Effector CD8-positive, alpha-beta T cell (primary cell): ENCODE data around the gene IZUMO2.
"Not testable (repeated sequence)": the region's sequence is repeated elsewhere in the genome, so short reads cannot be mapped to it uniquely, and the experiment has no call there.

Experiments
- DNase-seq: peaks from one replicate; lab custom pipeline; 2025; lab: John Stamatoyannopoulos, UW

The IZUMO2 gene

GRCh38 chr19:50184196-50184595, 21.1 kb upstream of the IZUMO2 start:
- no peak for DNase-seq

- no peak for DNase-seq
These were observed 18.0 kb upstream of the IZUMO2 start for GRCh38 chr19:50181121-50181520.

DNA sequence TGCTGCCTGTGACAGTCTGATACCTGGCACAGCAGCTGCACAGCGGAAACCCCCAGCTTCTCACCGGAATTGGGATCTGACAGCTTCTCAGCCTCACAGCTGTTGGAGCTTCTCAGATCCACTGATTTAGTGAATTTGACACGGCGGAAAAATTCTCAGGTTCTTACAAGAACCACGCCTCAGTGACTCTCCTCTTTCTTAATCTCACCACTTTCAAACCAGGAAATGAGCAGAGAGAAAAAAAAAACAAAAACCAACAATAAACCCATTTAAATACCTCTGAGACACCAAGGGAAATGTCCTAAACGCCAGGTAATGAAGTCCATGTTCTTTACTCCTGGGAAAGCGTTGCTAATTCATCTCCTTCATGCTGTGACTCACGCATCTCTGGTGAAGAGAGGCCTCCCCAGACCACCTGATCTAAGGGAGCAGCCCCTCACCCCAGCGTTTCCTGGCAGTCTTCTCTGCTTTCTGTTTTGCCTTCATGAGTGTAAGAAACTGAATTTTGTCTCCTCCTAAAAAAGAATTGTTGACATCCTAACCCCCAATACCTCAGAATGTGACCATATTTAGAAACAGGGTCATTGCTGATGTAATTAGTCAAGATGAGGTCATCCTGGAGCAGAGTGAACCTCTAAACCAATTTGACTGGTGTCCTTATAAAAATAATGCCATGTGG, 15.9 kb upstream of the IZUMO2 start:
- DNase-seq = no peak

GRCh38 chr19:50178320-50178719, 15.2 kb upstream of the IZUMO2 start:
- DNase-seq = no peak

- no peak for DNase-seq
These were observed 13.7 kb upstream of the IZUMO2 start for GRCh38 chr19:50176775-50177174.

DNA sequence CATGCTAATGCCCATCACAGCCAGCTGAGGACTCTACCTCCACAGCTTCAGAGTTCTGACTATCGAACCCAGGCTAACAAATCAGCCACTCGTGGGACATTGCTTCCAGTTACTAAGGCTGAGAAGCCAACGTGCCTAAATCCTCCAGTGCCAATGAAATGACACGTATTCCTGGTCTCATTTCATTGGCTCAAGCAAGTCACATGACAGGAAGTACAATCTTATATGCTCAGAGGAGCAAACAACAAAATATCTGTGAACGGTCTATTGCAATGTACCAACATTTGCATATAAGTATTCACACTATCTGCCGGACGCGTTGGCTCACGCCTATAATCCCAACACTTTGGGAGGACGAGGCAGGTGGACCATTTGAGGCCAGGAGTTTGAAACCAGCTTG, 12.8 kb upstream of the IZUMO2 start:
- no peak for DNase-seq

DNA sequence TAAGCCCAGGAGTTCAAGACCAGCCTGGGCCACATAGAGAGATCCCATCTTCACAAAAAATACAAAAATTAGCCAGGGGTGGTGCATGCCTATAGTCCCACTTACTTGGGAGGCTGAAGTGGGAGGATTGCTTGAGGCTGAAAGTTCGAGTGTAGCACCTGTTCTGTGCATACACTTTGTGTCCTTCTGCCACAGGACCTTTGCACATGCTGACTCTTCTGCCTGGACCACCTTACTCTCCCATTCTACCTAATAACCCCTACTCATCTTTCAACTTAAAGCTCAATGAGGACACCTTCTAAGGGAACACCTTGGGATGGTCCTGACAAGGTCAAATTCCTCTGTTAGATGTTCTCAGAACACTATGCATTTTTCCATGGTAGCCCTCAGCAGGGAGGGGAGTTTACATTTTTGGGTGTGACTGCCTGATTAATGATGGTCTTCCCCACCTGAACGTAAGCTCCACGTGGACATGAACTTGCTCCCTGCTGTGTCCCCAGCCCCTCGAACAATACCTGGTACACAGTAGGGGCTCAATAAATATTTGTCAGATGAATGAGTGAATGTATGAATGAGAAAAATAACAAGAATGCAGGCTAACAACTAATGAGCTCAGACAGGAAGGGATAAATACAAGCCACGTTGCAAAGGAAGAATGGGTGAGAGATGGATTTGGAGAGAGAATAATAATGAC, 11.2 kb upstream of the IZUMO2 start:
- DNase-seq = no peak

DNA sequence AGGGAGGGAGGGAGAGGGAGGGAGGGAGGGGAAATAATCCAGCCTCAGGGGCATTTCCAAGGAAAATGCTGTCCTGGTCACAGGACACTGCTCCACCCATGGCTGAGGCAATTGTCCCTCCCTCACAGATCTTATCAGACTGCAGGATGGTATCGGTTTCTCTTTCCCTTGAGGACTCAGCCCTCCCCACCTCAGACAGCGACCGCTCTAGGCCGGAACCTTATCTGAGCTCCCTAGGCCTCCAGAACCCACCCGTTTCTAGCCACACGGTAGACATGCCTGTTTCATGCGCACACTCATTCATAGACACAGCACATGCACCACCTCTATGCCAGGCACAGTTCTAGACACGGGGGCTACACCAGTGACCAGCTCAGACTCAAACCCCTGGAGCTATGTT, 10.0 kb upstream of the IZUMO2 start:
- no peak for DNase-seq

- DNase-seq = no peak
These were observed 9.6 kb upstream of the IZUMO2 start for GRCh38 chr19:50172726-50173125.

DNA sequence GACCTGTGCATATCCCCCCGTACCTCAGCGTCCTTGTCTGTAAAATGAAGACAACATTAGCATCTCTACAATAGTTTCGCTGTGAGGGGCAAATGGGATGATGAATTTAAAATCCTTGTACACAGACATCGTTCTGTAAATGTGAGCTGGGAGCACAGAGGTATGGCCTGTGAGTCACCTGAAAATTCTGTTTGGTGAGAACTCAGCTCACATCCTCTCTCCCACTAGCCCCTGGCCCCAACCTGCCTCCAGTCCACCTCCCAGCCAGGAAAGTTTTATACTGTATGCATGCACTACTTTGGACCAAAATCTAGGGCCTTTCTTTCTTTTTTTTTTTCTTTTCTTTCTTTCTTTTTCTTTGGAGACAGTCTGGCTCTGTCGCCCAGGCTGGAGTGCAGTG, 8.7 kb upstream of the IZUMO2 start:
- DNase-seq = no peak

GRCh38 chr19:50167314-50167721, 4.2 kb upstream of the IZUMO2 start:
- no peak for DNase-seq

GRCh38 chr19:50159078-50159477, 4.0 kb downstream of the IZUMO2 start:
- DNase-seq = no peak

GRCh38 chr19:50158577-50158976, 4.5 kb downstream of the IZUMO2 start:
- DNase-seq = no peak

- DNase-seq = no peak
These were observed 7.5 kb downstream of the IZUMO2 start for GRCh38 chr19:50155520-50156109.

DNA sequence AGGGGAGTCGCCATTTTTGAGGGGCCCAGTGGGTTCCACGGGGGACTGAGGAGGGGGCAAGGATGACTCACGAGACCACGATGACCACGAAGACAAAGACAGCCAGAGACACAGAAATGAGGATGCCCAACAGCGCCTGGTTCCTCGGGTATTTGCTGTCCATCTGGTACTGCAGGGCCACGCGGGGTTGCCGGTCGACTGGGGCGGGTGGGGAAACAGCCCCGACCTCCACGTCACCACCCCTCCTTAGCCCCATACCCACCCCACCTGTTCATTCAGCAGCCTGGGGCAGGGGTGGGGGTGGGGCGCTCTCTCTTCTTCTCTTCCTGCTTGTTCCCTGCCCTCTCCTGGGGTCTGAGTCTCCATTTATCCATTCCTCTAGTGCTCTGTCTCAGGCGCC, 8.6 kb downstream of the IZUMO2 start:
- no peak for DNase-seq

DNA sequence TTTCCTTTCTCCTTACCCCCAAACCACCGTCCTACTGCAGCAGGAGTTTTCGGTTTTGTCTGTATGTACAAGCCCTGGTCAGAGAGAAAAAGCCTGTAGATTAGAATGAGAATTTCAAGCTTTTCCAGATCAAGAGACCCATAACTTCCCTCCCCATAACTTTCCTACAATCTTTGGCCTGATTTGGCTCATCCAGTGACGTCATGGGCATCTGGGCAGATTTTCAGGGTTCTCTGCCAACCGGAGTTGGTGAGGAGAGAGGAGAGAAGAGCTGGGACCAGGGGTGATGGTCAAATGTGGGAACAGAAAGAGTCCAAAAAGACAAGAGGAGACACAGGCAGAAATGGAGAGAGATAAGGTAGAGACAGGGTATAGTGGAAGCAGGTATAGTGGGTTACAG, 10.5 kb downstream of the IZUMO2 start:
- DNase-seq = no peak

- no peak for DNase-seq
These were observed 14.6 kb downstream of the IZUMO2 start for GRCh38 chr19:50148528-50148927.

DNA sequence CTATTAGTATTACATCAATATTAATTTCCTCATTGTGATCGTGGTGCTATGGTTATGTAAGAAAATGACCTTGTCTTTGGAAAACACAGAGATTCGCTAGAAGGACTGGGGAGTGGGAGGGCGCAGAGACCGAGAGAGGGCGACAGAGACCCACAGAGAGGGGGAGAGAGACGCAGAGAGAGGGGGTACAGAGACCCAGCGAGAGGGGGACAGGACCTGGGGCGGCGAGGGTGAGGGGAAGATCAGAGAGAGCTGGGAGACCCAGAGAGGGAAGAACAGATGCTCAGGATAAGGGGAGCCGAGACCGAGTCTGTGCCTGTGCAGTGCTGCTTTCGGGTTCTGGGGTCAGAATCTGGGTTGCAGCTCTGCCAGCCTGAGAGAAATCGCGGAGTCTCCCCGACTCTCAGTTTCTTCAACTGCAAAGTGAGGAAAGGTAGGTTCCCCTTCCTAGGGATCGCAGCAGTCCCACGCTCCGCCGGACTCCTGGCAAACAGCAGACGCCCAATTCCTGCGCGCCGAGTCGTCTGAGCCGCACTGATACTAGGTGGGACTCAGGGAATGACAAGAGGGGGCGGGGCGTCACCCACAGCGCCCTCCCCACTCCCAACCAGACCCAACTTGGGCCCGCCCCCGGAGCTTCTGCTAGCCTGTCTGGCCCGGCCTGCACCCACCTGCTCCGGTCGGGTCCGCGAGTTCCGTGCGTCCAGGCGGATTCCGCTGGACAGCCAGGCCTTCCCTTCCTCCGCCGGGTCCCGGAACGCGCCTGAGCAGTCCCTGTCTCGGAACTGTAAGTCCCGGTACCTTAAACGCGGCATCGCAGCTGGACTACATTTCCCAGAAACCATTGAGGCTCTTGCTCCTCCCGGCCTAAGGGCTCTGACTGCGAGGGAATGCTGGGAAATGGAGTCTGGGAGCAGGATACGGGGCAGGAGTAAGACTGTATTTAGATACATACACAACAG, 15.3 kb downstream of the IZUMO2 start:
- peak; percentile 61 for DNase-seq

- not testable (repeated sequence) for DNase-seq
These were observed 21.2 kb downstream of the IZUMO2 start for GRCh38 chr19:50141921-50142320.

GRCh38 chr19:50140118-50140845, 22.8 kb downstream of the IZUMO2 start:
- DNase-seq = not testable (repeated sequence)

GRCh38 chr19:50136603-50137365, 26.3 kb downstream of the IZUMO2 start:
- not testable (repeated sequence) for DNase-seq
